Measurements from ENCODE around the gene EFCAB6. TPM values are rescaled to one million over a fixed set of nuclear protein-coding genes. Genes with fewer than 3 reads are reported as not detected.

EFCAB6 gene
- total RNA-seq, 4 donors from 2014 or later: 0.35 to 4.4 (median 0.94) TPM; not detected in 1

DNA sequence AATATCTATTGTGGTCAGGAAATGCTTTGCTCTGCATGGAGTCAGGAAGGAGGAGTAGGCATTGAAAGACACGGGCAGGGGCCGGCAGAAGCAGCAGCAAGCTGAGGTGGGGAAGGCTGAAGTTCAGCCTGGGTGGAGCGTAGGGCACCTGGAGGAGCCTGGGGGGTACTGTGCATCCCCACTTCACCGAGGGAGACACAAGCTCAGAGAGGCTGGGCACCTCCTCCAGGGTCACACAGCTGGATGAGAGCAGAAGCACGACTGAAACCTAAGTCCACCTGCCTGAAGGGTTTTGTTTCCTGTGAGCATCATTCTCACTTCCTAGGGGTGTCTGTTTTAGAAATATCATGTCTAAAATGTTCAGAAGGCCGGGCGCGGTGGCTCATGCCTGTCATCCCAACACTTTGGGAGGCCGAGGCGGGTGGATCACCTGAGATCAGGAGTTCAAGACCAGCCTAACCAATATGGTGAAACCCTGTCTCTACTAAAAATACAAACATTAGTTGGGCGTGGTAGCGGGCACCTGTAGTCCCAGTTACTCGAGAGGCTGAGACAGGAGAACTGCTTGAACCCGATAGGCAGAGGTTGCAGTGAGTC lies 262.0 kb downstream of the EFCAB6 start:
- Histone ChIP-seq H3K4me1 (no peaks in the 10 kb centered on the region), H3K9me3 (no peaks in the 10 kb centered on the region), H3K27me3 (no peaks in the 10 kb centered on the region), H3K4me3 (no peak overlapping the region), H3K27ac (no peak overlapping the region), H3K36me3 (no peaks in the 10 kb centered on the region)
- no peak for TF ChIP-seq POLR2A (IDR thresholded peaks at IDR 0.05)
- TF ChIP-seq, protein P1, sequence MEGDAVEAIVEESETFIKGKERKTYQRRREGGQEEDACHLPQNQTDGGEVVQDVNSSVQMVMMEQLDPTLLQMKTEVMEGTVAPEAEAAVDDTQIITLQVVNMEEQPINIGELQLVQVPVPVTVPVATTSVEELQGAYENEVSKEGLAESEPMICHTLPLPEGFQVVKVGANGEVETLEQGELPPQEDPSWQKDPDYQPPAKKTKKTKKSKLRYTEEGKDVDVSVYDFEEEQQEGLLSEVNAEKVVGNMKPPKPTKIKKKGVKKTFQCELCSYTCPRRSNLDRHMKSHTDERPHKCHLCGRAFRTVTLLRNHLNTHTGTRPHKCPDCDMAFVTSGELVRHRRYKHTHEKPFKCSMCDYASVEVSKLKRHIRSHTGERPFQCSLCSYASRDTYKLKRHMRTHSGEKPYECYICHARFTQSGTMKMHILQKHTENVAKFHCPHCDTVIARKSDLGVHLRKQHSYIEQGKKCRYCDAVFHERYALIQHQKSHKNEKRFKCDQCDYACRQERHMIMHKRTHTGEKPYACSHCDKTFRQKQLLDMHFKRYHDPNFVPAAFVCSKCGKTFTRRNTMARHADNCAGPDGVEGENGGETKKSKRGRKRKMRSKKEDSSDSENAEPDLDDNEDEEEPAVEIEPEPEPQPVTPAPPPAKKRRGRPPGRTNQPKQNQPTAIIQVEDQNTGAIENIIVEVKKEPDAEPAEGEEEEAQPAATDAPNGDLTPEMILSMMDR (IDR thresholded peaks at IDR 0.05): no peak
- peak in 1 of 3 donors; percentile 28 for DNase-seq

DNA sequence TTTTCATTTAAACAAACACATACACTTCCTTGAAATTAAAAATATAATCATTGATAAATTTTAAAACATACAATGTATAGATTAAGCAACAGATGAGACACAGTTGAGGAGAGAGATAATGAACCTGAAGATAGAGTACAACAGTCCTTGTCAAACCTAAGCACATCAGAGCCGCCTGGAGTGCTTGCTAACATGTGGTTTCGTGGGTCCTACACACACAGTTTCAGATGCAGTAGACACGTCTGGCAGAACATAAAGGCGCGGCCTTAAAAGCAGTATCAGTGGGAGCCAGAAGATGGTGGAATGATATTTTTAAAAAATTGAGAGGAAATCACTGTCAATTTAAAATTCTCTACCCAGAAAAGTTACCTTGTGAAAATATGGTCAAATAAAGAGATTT lies 265.9 kb downstream of the EFCAB6 start:
- Histone ChIP-seq H3K27me3 (no peaks in the 10 kb centered on the region), H3K9me3 (no peaks in the 10 kb centered on the region), H3K27ac (no peak overlapping the region), H3K4me3 (no peak overlapping the region), H3K4me1 (no peaks in the 10 kb centered on the region), H3K36me3 (no peaks in the 10 kb centered on the region)
- TF ChIP-seq, protein P1 (IDR thresholded peaks at IDR 0.05): no peak
- TF ChIP-seq POLR2A (IDR thresholded peaks at IDR 0.05): no peak
- DNase-seq: peak in 1 of 3 donors; percentile 17

DNA sequence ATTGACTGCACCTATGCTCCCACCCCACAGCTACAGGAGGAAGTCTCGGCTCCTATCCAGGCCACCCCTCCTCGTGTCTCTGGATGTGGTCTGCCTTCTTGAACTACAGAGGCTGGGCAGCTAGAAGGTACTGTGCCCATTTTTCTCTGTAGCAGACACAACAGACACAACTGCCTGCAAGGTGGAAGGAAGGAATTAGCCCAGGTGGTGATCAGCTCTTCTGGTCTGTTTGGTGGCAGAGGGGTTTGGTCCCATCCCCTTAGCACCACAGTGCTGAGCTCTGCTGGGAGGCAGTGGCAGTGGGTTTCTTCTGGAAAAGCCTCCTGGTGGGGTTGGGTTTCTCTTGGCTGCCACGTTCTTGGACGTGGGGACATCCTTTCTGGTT lies 267.8 kb downstream of the EFCAB6 start:
- H3K36me3 ChIP-seq: no peaks in the 10 kb centered on the region
- H3K4me1 ChIP-seq: no peaks in the 10 kb centered on the region
- H3K27ac ChIP-seq: no peak overlapping the region
- no peaks in the 10 kb centered on the region for H3K9me3 ChIP-seq
- H3K27me3 ChIP-seq: no peaks in the 10 kb centered on the region
- TF ChIP-seq, protein P1 (IDR thresholded peaks at IDR 0.05): no peak
- TF ChIP-seq POLR2A (IDR thresholded peaks at IDR 0.05): no peak
- no peak overlapping the region for H3K4me3 ChIP-seq
- peak in 1 of 3 donors; percentile 13 for DNase-seq

DNA sequence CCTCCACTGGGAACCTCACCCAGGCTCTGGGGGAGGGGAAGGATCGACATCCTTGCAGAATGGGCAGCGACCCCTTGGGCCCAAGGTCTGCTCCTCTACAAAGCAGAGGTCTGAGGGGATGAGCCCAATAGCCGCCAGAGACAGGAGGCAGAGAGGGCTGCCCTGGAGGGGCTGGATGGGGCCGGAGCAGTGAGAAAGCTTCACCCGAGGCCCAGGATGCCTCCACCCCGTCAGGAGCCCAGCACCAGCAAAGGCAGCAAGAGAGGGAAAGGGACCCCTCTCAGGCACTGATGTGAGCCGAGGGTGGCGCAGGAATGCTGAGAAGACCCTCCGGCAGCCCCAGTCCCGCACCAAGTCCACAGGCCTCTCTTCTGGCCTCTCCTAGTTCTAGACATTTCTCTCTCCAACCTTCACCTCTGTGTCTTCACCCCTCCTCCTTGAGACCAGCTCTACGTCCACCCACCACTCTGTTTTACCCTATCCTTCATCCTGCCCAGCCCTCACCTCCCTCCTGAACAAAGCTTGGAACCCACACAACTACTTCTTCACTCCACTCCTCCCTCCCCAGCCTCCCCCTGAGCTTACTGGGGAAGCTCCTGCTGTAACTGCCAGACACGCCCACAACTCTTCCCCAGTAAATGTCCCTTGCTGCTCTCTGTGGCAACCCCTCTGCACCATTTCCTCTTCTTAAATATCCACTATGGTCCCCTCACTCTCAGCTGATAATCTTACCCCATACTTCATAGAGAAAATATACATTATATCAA lies 268.4 kb downstream of the EFCAB6 start:
- no peak overlapping the region for H3K27ac ChIP-seq
- TF ChIP-seq, protein P1 (IDR thresholded peaks at IDR 0.05): no peak
- TF ChIP-seq POLR2A (IDR thresholded peaks at IDR 0.05): no peak
- no peaks in the 10 kb centered on the region for H3K36me3 ChIP-seq
- no peaks in the 10 kb centered on the region for H3K9me3 ChIP-seq
- peak in 1 of 3 donors; percentile 17 for DNase-seq
- H3K4me3 ChIP-seq: no peak overlapping the region
- no peaks in the 10 kb centered on the region for H3K27me3 ChIP-seq
- H3K4me1 ChIP-seq: no peaks in the 10 kb centered on the region

DNA sequence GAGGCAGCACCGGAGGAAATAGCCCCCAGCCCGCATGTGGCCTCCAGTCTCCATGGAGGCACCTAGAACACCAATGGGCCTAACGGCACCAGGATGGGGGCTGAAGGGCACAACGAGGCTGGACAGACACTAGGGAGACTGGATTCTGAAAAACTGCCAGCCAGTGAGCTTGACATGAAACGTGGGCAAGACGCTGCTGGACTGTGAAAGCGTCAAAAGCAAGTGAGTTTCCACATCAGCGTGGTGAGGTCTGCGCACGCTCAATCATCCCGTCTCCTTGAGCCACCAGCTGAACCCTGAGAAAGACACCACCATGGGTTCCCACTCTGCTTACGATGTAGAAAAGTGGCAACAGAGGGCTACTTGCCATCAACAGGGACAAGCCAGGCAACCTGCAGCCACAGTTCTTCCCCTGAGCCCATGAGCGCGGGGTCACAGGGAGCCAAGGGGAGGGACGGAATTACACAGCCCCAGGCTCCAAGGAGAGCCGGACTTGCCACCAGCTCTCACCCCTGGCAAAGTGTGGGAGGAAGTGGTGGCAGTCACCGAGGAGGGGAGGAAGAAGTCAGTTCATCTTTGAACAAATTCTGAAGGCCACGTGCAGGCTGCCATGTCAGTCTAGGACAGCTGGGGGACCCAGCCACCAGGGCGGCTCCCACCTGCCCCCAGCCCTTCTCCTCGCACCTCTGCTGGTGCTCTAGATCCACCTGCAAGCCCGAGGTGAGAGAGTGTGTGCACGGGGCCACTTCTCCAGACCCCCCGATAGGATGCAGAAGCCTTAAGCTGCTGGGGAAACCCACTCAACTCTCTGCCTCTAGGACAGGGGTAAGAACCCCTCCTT lies 269.2 kb downstream of the EFCAB6 start:
- H3K9me3 ChIP-seq: no peaks in the 10 kb centered on the region
- no peak for TF ChIP-seq POLR2A (IDR thresholded peaks at IDR 0.05)
- TF ChIP-seq, protein P1 (IDR thresholded peaks at IDR 0.05): no peak

More for the DNA sequence above, 269.2 kb downstream of the EFCAB6 start:
- H3K4me3 ChIP-seq: no peak overlapping the region
- H3K27ac ChIP-seq: no peak overlapping the region
- H3K27me3 ChIP-seq: no peaks in the 10 kb centered on the region
- H3K36me3 ChIP-seq: no peaks in the 10 kb centered on the region
- no peaks in the 10 kb centered on the region for H3K4me1 ChIP-seq
- peak in 1 of 3 donors; percentile 31 for DNase-seq

All from Peyer's patch (tissue), 4 donors.